ENCODE data around the gene ETAA1.

- no peak for TF ChIP-seq EGR1 (IDR thresholded peaks at IDR 0.05; ENCODE audit: borderline replicate concordance, low read depth, low read length)
- no peak for TF ChIP-seq CHD2 (IDR thresholded peaks at IDR 0.05; ENCODE audit: low read length)
- TF ChIP-seq CTCF (IDR thresholded peaks at IDR 0.05; ENCODE audit: control extremely low read depth in 1 of 3, insufficient read depth in 1 of 3, low read depth in 1 of 3, low read length in 3 of 3) = no peak
- no peak for TF ChIP-seq EP300 (IDR thresholded peaks at IDR 0.05; ENCODE audit: borderline replicate concordance in 1 of 2, low read depth in 2 of 2, low read length in 2 of 2)
- TF ChIP-seq POLR2AphosphoS5 (IDR thresholded peaks at IDR 0.05; ENCODE audit: low read depth, low read length) = no peak
- no peak for TF ChIP-seq RBBP5 (IDR thresholded peaks at IDR 0.05; ENCODE audit: borderline replicate concordance, low read depth, low read length)
- no peak for TF ChIP-seq SP2 (IDR thresholded peaks at IDR 0.05; ENCODE audit: low read length)
- no peak for TF ChIP-seq EZH2 (IDR thresholded peaks at IDR 0.05; ENCODE audit: low read depth, low read length, severe bottlenecking)
Measured at GRCh38 chr2:67408346-67408745, 11.2 kb downstream of the ETAA1 start.

Measured in H1 (cell line).